HepG2 (cell line): Measurements from ENCODE around the gene RPS2. TPM values are rescaled to one million over a fixed set of nuclear protein-coding genes. Genes with fewer than 3 reads are reported as not detected.

Experiments used
- ATAD3A ChIP-seq: sonication (generic); formaldehyde crosslinking; IDR thresholded peaks from 2 replicates; pipeline ENCODE4 v1.4.0; 2020; ENCODE audit warnings: missing genetic modification reagents
- ATF7-NPFF ChIP-seq: sonication (generic); formaldehyde crosslinking; IDR thresholded peaks from 2 replicates; pipeline ENCODE4 v1.8.1; 2023; ENCODE audit warnings: mild to moderate bottlenecking, low read depth, missing genetic modification reagents, moderate library complexity
- ETV6 ChIP-seq: sonication (generic); formaldehyde crosslinking; conservative IDR thresholded peaks from 2 replicates; pipeline ENCODE4 v1.4.0; 2020; ENCODE audit warnings: missing genetic modification reagents
- KAT8 ChIP-seq: IDR thresholded peaks from 2 replicates; pipeline ENCODE4 v1.6.1; 2016; ENCODE audit warnings: missing genetic modification reagents, missing compliant biosample characterization
- KDM2A ChIP-seq: sonication (generic); formaldehyde crosslinking; IDR thresholded peaks from 2 replicates; pipeline ENCODE4 v1.4.0; 2020; ENCODE audit warnings: low read depth, missing genetic modification reagents, borderline replicate concordance
- MED1 ChIP-seq: sonication (generic); formaldehyde crosslinking; IDR thresholded peaks from 2 replicates; pipeline ENCODE4 v1.4.0; 2020; ENCODE audit warnings: missing genetic modification reagents
- NFIC ChIP-seq: IDR thresholded peaks from 2 replicates; pipeline ENCODE4 v1.6.1; 2012; ENCODE audit warnings: mild to moderate bottlenecking, low read length, inconsistent platforms
- TBX3 ChIP-seq: fragments of 450-650 bp; IDR thresholded peaks from 2 replicates; pipeline ENCODE4 v1.6.1; 2017; ENCODE audit warnings: antibody characterized with exemption, mild to moderate bottlenecking, inconsistent platforms, borderline replicate concordance
- ZBTB49 ChIP-seq: sonication (generic); formaldehyde crosslinking; IDR thresholded peaks from 2 replicates; pipeline ENCODE4 v1.4.0; 2020; ENCODE audit warnings: missing genetic modification reagents, borderline replicate concordance
- ZKSCAN8 ChIP-seq: IDR thresholded peaks from 2 replicates; pipeline ENCODE4 v1.6.1; 2016; ENCODE audit warnings: borderline replicate concordance, missing genetic modification reagents, missing compliant biosample characterization
- ZNF124 ChIP-seq: sonication (generic); formaldehyde crosslinking; IDR thresholded peaks from 2 replicates; pipeline ENCODE4 v1.4.0; 2020; ENCODE audit warnings: missing genetic modification reagents
- ZNF407 ChIP-seq: sonication (generic); formaldehyde crosslinking; IDR thresholded peaks from one replicate; pipeline ENCODE4 v1.5.1; 2020; ENCODE audit warnings: mild to moderate bottlenecking, missing genetic modification reagents; ENCODE audit errors: not compliant biosample characterization
- ZNF598 ChIP-seq: sonication (generic); formaldehyde crosslinking; IDR thresholded peaks from 2 replicates; pipeline ENCODE4 v1.5.1; 2020; ENCODE audit warnings: mild to moderate bottlenecking, missing genetic modification reagents, borderline replicate concordance
- polyA plus RNA-seq, 8 experiments: library from polyadenylated mRNA; depleted of rRNA in 3 of 8; stranded (reverse) in 7 of 8; unstranded in 1 of 8; fragments of >200 nt; fragmentation: Illumina TruSeq in 4 of 8; extraction: Trizol in 4 of 8; gene quantifications; 2 replicates each; pipeline versions ENCODE4 v1.2.1 to v1.2.3, GENCODE V29; 2011 to 2016; ENCODE audit warnings: low read depth in 4 of 8, missing spikeins in 1 of 8, mixed read lengths in 1 of 8; ENCODE audit not compliant: insufficient read depth in 1 of 8
- total RNA-seq, 5 experiments: library from RNA; depleted of rRNA; stranded (reverse); fragments of >200 nt; fragmentation: Illumina TruSeq; extraction: Trizol; gene quantifications; 2 replicates each; pipeline ENCODE4 v1.2.3, GENCODE V29; 2016; ENCODE audit warnings: low read depth in 1 of 5
- TF ChIP-seq, protein P1 (sequence below): sonication (generic); formaldehyde crosslinking; IDR thresholded peaks from 2 replicates; pipeline ENCODE4 v1.4.0; 2020; ENCODE audit warnings: missing genetic modification reagents

RPS2 gene
- total and polyA plus RNA-seq, 2 of the 13 experiments (the other 11 are each of a cell fraction or from before 2014, with no cell fraction given): 1,908 to 4,514 TPM

- TF ChIP-seq ETV6 (CRISPR knock-in tag) (no peak), ZBTB49 (CRISPR knock-in tag) (no peak), MED1 (CRISPR knock-in tag) (no peak), TBX3 (no peak), ATAD3A (CRISPR knock-in tag) (no peak), ZNF407 (CRISPR knock-in tag) (peak; percentile 18), ZNF124 (CRISPR knock-in tag) (no peak), NFIC (no peak), KAT8 (CRISPR knock-in tag) (0 out of 2 replicates have a peak, but pooled peaks have one; percentile 24), ATF7-NPFF (CRISPR knock-in tag) (0 out of 2 replicates have a peak, but pooled peaks have one; percentile 27), ZNF598 (CRISPR knock-in tag) (no peak), ZKSCAN8 (CRISPR knock-in tag) (no peak), KDM2A (CRISPR knock-in tag) (0 out of 2 replicates have a peak, but pooled peaks have one; percentile 27)
- TF ChIP-seq, protein P1, sequence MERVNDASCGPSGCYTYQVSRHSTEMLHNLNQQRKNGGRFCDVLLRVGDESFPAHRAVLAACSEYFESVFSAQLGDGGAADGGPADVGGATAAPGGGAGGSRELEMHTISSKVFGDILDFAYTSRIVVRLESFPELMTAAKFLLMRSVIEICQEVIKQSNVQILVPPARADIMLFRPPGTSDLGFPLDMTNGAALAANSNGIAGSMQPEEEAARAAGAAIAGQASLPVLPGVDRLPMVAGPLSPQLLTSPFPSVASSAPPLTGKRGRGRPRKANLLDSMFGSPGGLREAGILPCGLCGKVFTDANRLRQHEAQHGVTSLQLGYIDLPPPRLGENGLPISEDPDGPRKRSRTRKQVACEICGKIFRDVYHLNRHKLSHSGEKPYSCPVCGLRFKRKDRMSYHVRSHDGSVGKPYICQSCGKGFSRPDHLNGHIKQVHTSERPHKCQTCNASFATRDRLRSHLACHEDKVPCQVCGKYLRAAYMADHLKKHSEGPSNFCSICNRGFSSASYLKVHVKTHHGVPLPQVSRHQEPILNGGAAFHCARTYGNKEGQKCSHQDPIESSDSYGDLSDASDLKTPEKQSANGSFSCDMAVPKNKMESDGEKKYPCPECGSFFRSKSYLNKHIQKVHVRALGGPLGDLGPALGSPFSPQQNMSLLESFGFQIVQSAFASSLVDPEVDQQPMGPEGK (CRISPR knock-in tag): peak; percentile 73; the same call in 1 of the 2 replicates
Observed at GRCh38 chr16:1923299-1924034, 41.2 kb downstream of the RPS2 start (continued).
